ENCODE measurements around the gene MT1M.

DNA sequence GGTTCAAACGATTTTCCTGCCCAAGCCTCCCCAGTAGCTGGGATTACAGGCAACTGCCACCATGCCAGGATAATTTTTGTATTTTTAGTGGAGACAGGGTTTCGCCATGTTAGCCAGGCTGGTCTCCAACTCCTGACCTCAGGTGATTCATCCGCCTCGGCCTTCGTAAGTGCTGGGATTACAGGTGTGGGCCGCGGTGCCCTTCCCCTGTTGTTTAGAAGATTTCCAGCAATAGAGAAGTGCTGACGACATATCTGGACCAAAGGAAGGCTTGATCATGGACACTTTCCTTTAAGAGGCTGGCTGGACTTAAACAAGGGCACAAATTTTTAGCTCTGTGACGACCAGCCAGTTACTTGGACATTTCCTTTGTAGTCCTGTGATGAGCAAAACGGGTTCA, 1.3 kb upstream of the MT1M start:
- TF ChIP-seq CTCF (IDR thresholded peaks at IDR 0.05) (no peak), POLR2A (IDR thresholded peaks at IDR 0.05) (no peak)
